ENCODE measurements around the gene HIVEP3.
"Not testable (repeated sequence)": the region's sequence is repeated elsewhere in the genome, so short reads cannot be mapped to it uniquely, and the experiment has no call there.

Gene HIVEP3

GRCh38 chr1:41562328-41562727 is 356.4 kb downstream of the HIVEP3 start:
- Histone ChIP-seq H3K27me3 (ENCODE audit: control insufficient read depth in 5 of 5, insufficient read depth in 4 of 5, low read length in 5 of 5) (no peaks in the 10 kb centered on the region), H3K9ac (ENCODE audit: low read length in 5 of 5) (no peak overlapping the region), H3K36me3 (ENCODE audit: control insufficient read depth in 5 of 5, insufficient read depth in 5 of 5, low read length in 5 of 5) (peaks cover 0 to 3% (median 0%) of the 10 kb centered on the region in 5 donors)

GRCh38 chr1:41560931-41561330 is 357.8 kb downstream of the HIVEP3 start:
- Histone ChIP-seq H3K4me1 (ENCODE audit: control insufficient read depth in 5 of 5, insufficient read depth in 5 of 5, low read length in 5 of 5) (peaks cover 0 to 12% (median 10%) of the 10 kb centered on the region in 5 donors), H3K4me3 (ENCODE audit: low read depth in 1 of 5, low read length in 5 of 5) (no peak overlapping the region), H3K36me3 (ENCODE audit: control insufficient read depth in 5 of 5, insufficient read depth in 5 of 5, low read length in 5 of 5) (no peaks in the 10 kb centered on the region), H3K9me3 (ENCODE audit: control insufficient read depth in 5 of 5, low read length in 5 of 5) (no peaks in the 10 kb centered on the region), H3K9ac (ENCODE audit: low read length in 5 of 5) (no peak overlapping the region), H3K27ac (ENCODE audit: low read depth, low read length) (no peak overlapping the region), H3K27me3 (ENCODE audit: control insufficient read depth in 5 of 5, insufficient read depth in 4 of 5, low read length in 5 of 5) (no peaks in the 10 kb centered on the region)

More at GRCh38 chr1:41562328-41562727, 356.4 kb downstream of the HIVEP3 start:
- no peaks in the 10 kb centered on the region for H3K9me3 ChIP-seq (ENCODE audit: control insufficient read depth in 5 of 5, low read length in 5 of 5)
- no peak overlapping the region for H3K27ac ChIP-seq (ENCODE audit: low read depth, low read length)
- peaks cover 0 to 12% (median 10%) of the 10 kb centered on the region in 5 donors for H3K4me1 ChIP-seq (ENCODE audit: control insufficient read depth in 5 of 5, insufficient read depth in 5 of 5, low read length in 5 of 5)
- no peak overlapping the region for H3K4me3 ChIP-seq (ENCODE audit: low read depth in 1 of 5, low read length in 5 of 5)

- peaks cover 0 to 12% (median 10%) of the 10 kb centered on the region in 5 donors for H3K4me1 ChIP-seq (ENCODE audit: control insufficient read depth in 5 of 5, insufficient read depth in 5 of 5, low read length in 5 of 5)
- H3K9ac ChIP-seq (ENCODE audit: low read length in 5 of 5): no peak overlapping the region
- no peak overlapping the region for H3K27ac ChIP-seq (ENCODE audit: low read depth, low read length)
- no peaks in the 10 kb centered on the region for H3K36me3 ChIP-seq (ENCODE audit: control insufficient read depth in 5 of 5, insufficient read depth in 5 of 5, low read length in 5 of 5)
- no peak overlapping the region for H3K4me3 ChIP-seq (ENCODE audit: low read depth in 1 of 5, low read length in 5 of 5)
- no peaks in the 10 kb centered on the region for H3K9me3 ChIP-seq (ENCODE audit: control insufficient read depth in 5 of 5, low read length in 5 of 5)
- H3K27me3 ChIP-seq (ENCODE audit: control insufficient read depth in 5 of 5, insufficient read depth in 4 of 5, low read length in 5 of 5): no peaks in the 10 kb centered on the region
These were observed 358.2 kb downstream of the HIVEP3 start for GRCh38 chr1:41560496-41560895.

- Histone ChIP-seq H3K4me1 (ENCODE audit: control insufficient read depth in 5 of 5, insufficient read depth in 5 of 5, low read length in 5 of 5) (peaks cover 0 to 12% (median 10%) of the 10 kb centered on the region in 5 donors), H3K27ac (ENCODE audit: low read depth, low read length) (no peak overlapping the region), H3K4me3 (ENCODE audit: low read depth in 1 of 5, low read length in 5 of 5) (no peak overlapping the region), H3K9ac (ENCODE audit: low read length in 5 of 5) (no peak overlapping the region), H3K27me3 (ENCODE audit: control insufficient read depth in 5 of 5, insufficient read depth in 4 of 5, low read length in 5 of 5) (no peaks in the 10 kb centered on the region), H3K36me3 (ENCODE audit: control insufficient read depth in 5 of 5, insufficient read depth in 5 of 5, low read length in 5 of 5) (no peaks in the 10 kb centered on the region), H3K9me3 (ENCODE audit: control insufficient read depth in 5 of 5, low read length in 5 of 5) (no peaks in the 10 kb centered on the region)
These were observed 359.4 kb downstream of the HIVEP3 start for GRCh38 chr1:41559331-41559730.

GRCh38 chr1:41558761-41559171 is 360.0 kb downstream of the HIVEP3 start:
- Histone ChIP-seq H3K4me3 (ENCODE audit: low read depth in 1 of 5, low read length in 5 of 5) (no peak overlapping the region), H3K4me1 (ENCODE audit: control insufficient read depth in 5 of 5, insufficient read depth in 5 of 5, low read length in 5 of 5) (peaks cover 0 to 12% (median 10%) of the 10 kb centered on the region in 5 donors), H3K9ac (ENCODE audit: low read length in 5 of 5) (no peak overlapping the region), H3K27me3 (ENCODE audit: control insufficient read depth in 5 of 5, insufficient read depth in 4 of 5, low read length in 5 of 5) (no peaks in the 10 kb centered on the region), H3K36me3 (ENCODE audit: control insufficient read depth in 5 of 5, insufficient read depth in 5 of 5, low read length in 5 of 5) (no peaks in the 10 kb centered on the region), H3K27ac (ENCODE audit: low read depth, low read length) (no peak overlapping the region), H3K9me3 (ENCODE audit: control insufficient read depth in 5 of 5, low read length in 5 of 5) (no peaks in the 10 kb centered on the region)

GRCh38 chr1:41557751-41558455 is 360.8 kb downstream of the HIVEP3 start:
- H3K4me3 ChIP-seq (ENCODE audit: low read depth in 1 of 5, low read length in 5 of 5): no peak overlapping the region
- no peaks in the 10 kb centered on the region for H3K36me3 ChIP-seq (ENCODE audit: control insufficient read depth in 5 of 5, insufficient read depth in 5 of 5, low read length in 5 of 5)
- no peak overlapping the region for H3K9ac ChIP-seq (ENCODE audit: low read length in 5 of 5)
- no peaks in the 10 kb centered on the region for H3K27me3 ChIP-seq (ENCODE audit: control insufficient read depth in 5 of 5, insufficient read depth in 4 of 5, low read length in 5 of 5)
- peaks cover 0 to 12% (median 10%) of the 10 kb centered on the region in 5 donors for H3K4me1 ChIP-seq (ENCODE audit: control insufficient read depth in 5 of 5, insufficient read depth in 5 of 5, low read length in 5 of 5)
- H3K9me3 ChIP-seq (ENCODE audit: control insufficient read depth in 5 of 5, low read length in 5 of 5): no peaks in the 10 kb centered on the region
- no peak overlapping the region for H3K27ac ChIP-seq (ENCODE audit: low read depth, low read length)

- not testable (repeated sequence) for H3K9ac ChIP-seq (ENCODE audit: low read length in 5 of 5); H3K9me3 ChIP-seq (ENCODE audit: control insufficient read depth in 5 of 5, low read length in 5 of 5); H3K27me3 ChIP-seq (ENCODE audit: control insufficient read depth in 5 of 5, insufficient read depth in 4 of 5, low read length in 5 of 5); H3K4me3 ChIP-seq (ENCODE audit: low read depth in 1 of 5, low read length in 5 of 5); H3K27ac ChIP-seq (ENCODE audit: low read depth, low read length); H3K36me3 ChIP-seq (ENCODE audit: control insufficient read depth in 5 of 5, insufficient read depth in 5 of 5, low read length in 5 of 5)
- H3K4me1 ChIP-seq (ENCODE audit: control insufficient read depth in 5 of 5, insufficient read depth in 5 of 5, low read length in 5 of 5): peaks cover 0 to 12% (median 10%) of the 10 kb centered on the region in 5 donors
These were observed 364.0 kb downstream of the HIVEP3 start for GRCh38 chr1:41554746-41555145.

- H3K9ac ChIP-seq (ENCODE audit: low read length in 5 of 5): no peak overlapping the region
- no peak overlapping the region for H3K27ac ChIP-seq (ENCODE audit: low read depth, low read length)
- peaks cover 0 to 10% (median 4%) of the 10 kb centered on the region in 5 donors for H3K36me3 ChIP-seq (ENCODE audit: control insufficient read depth in 5 of 5, insufficient read depth in 5 of 5, low read length in 5 of 5)
- no peak overlapping the region for H3K4me3 ChIP-seq (ENCODE audit: low read depth in 1 of 5, low read length in 5 of 5)
- no peaks in the 10 kb centered on the region for H3K4me1 ChIP-seq (ENCODE audit: control insufficient read depth in 5 of 5, insufficient read depth in 5 of 5, low read length in 5 of 5)
- H3K27me3 ChIP-seq (ENCODE audit: control insufficient read depth in 5 of 5, insufficient read depth in 4 of 5, low read length in 5 of 5): no peaks in the 10 kb centered on the region
- H3K9me3 ChIP-seq (ENCODE audit: control insufficient read depth in 5 of 5, low read length in 5 of 5): peaks cover 0 to 2% (median 0%) of the 10 kb centered on the region in 5 donors
These were observed 370.8 kb downstream of the HIVEP3 start for GRCh38 chr1:41547781-41548560.

- H3K27me3 ChIP-seq (ENCODE audit: control insufficient read depth in 5 of 5, insufficient read depth in 4 of 5, low read length in 5 of 5): no peaks in the 10 kb centered on the region
- H3K9me3 ChIP-seq (ENCODE audit: control insufficient read depth in 5 of 5, low read length in 5 of 5): peaks cover 0 to 2% (median 0%) of the 10 kb centered on the region in 5 donors
- peaks cover 0 to 13% (median 4%) of the 10 kb centered on the region in 5 donors for H3K36me3 ChIP-seq (ENCODE audit: control insufficient read depth in 5 of 5, insufficient read depth in 5 of 5, low read length in 5 of 5)
- no peaks in the 10 kb centered on the region for H3K4me1 ChIP-seq (ENCODE audit: control insufficient read depth in 5 of 5, insufficient read depth in 5 of 5, low read length in 5 of 5)
- H3K4me3 ChIP-seq (ENCODE audit: low read depth in 1 of 5, low read length in 5 of 5): no peak overlapping the region
- no peak overlapping the region for H3K9ac ChIP-seq (ENCODE audit: low read length in 5 of 5)
- H3K27ac ChIP-seq (ENCODE audit: low read depth, low read length): no peak overlapping the region
These were observed 371.4 kb downstream of the HIVEP3 start for GRCh38 chr1:41547336-41547735.

GRCh38 chr1:41546833-41547135 is 371.9 kb downstream of the HIVEP3 start:
- Histone ChIP-seq H3K27ac (ENCODE audit: low read depth, low read length) (no peak overlapping the region), H3K9me3 (ENCODE audit: control insufficient read depth in 5 of 5, low read length in 5 of 5) (peaks cover 0 to 2% (median 0%) of the 10 kb centered on the region in 5 donors), H3K36me3 (ENCODE audit: control insufficient read depth in 5 of 5, insufficient read depth in 5 of 5, low read length in 5 of 5) (peaks cover 0 to 13% (median 4%) of the 10 kb centered on the region in 5 donors), H3K4me3 (ENCODE audit: low read depth in 1 of 5, low read length in 5 of 5) (no peak overlapping the region), H3K4me1 (ENCODE audit: control insufficient read depth in 5 of 5, insufficient read depth in 5 of 5, low read length in 5 of 5) (no peaks in the 10 kb centered on the region), H3K27me3 (ENCODE audit: control insufficient read depth in 5 of 5, insufficient read depth in 4 of 5, low read length in 5 of 5) (no peaks in the 10 kb centered on the region), H3K9ac (ENCODE audit: low read length in 5 of 5) (no peak overlapping the region)

All from subcutaneous abdominal adipose tissue (tissue), 5 donors.